G401.6 (cell line): ENCODE data around the gene SMARCC2.

Experiments used
- FAIRE-seq: peaks from 2 replicates; lab custom pipeline; 2012; peaks lifted over from hg19 to GRCh38; lab: Jason Lieb, UNC

The SMARCC2 gene

GRCh38 chr12:56151672-56152131 lies 37.6 kb downstream of the SMARCC2 start:
- peak; percentile 13 for FAIRE-seq

GRCh38 chr12:56150563-56150962 lies 38.7 kb downstream of the SMARCC2 start:
- FAIRE-seq, result no peak

- no peak for FAIRE-seq
Measured at GRCh38 chr12:56146492-56147460, 42.5 kb downstream of the SMARCC2 start.

GRCh38 chr12:56145217-56145616 lies 44.1 kb downstream of the SMARCC2 start:
- FAIRE-seq, result no peak

- no peak for FAIRE-seq
Measured at GRCh38 chr12:56143870-56144269, 45.4 kb downstream of the SMARCC2 start.

GRCh38 chr12:56143217-56143616 lies 46.1 kb downstream of the SMARCC2 start:
- no peak for FAIRE-seq

GRCh38 chr12:56141946-56142784 lies 47.1 kb downstream of the SMARCC2 start:
- no peak for FAIRE-seq

- FAIRE-seq, result no peak
Measured at GRCh38 chr12:56137853-56138571, 51.3 kb downstream of the SMARCC2 start.

GRCh38 chr12:56134897-56135296 lies 54.4 kb downstream of the SMARCC2 start:
- FAIRE-seq, result no peak

- no peak for FAIRE-seq
Measured at GRCh38 chr12:56130876-56131275, 58.4 kb downstream of the SMARCC2 start.

- FAIRE-seq, result no peak
Measured at GRCh38 chr12:56129942-56130495, 59.3 kb downstream of the SMARCC2 start.

GRCh38 chr12:56129206-56129941 lies 59.9 kb downstream of the SMARCC2 start:
- no peak for FAIRE-seq

GRCh38 chr12:56128670-56129205 lies 60.5 kb downstream of the SMARCC2 start:
- no peak for FAIRE-seq

GRCh38 chr12:56127888-56128669 lies 61.2 kb downstream of the SMARCC2 start, which contains the start of gene ESYT1:
Gene ESYT1, plus strand, starts transcription at chr12:56128267. Its CDS starts 53 bp downstream, at chr12:56128320.
- peak; percentile 99 for FAIRE-seq

GRCh38 chr12:56127485-56127887 lies 61.8 kb downstream of the SMARCC2 start:
- FAIRE-seq, result no peak

GRCh38 chr12:56126732-56127239 lies 62.5 kb downstream of the SMARCC2 start:
- FAIRE-seq, result no peak

GRCh38 chr12:56124133-56124532 lies 65.2 kb downstream of the SMARCC2 start:
- no peak for FAIRE-seq

- FAIRE-seq, result no peak
Measured at GRCh38 chr12:56122637-56123036, 66.6 kb downstream of the SMARCC2 start.

GRCh38 chr12:56121204-56121870 lies 67.9 kb downstream of the SMARCC2 start:
- no peak for FAIRE-seq
